A673 (cell line): ENCODE measurements around the gene DDA1. TPM values are rescaled to one million over a fixed set of nuclear protein-coding genes. Genes with fewer than 3 reads are reported as not detected.

Experiments
- BruUV-seq: library from RNA; stranded (reverse); fragments of 400-500 nt; replicated peaks from 2 replicates; lab custom pipeline; 2021; lab: Mats Ljungman, UMichigan
- CTCF ChIA-PET: fragments of 300-600 bp; sonication (Branson Sonifier 250); formaldehyde crosslinking; loops from one replicate; lab custom pipeline; 2022; ENCODE audit warnings: antibody characterized with exemption; lab: Charles Lee
- POLR2A ChIA-PET: fragments of 300-600 bp; sonication (Branson Sonifier 250); formaldehyde crosslinking; loops from one replicate; lab custom pipeline; 2022; ENCODE audit warnings: antibody characterized with exemption; ENCODE audit not compliant: low non-redundant PET; lab: Charles Lee
- DNase-seq: peaks from one replicate; pipeline ENCODE4 v3.0.0-alpha.2; 2015; ENCODE audit warnings: low spot score
- H3K27ac ChIP-seq: fragments of 200-600 bp; sonication (generic); 2 replicates; pipeline ENCODE4 v1.5.1; 2016; ENCODE audit warnings: mixed run types, low read depth, mild to moderate bottlenecking, mixed read lengths, antibody characterized with exemption, low read length; ENCODE audit not compliant: poor library complexity, severe bottlenecking
- H3K27me3 ChIP-seq: fragments of 200-600 bp; sonication (generic); replicated peaks from 2 replicates; pipeline ENCODE4 v1.6.1; 2017; ENCODE audit warnings: mixed run types, low read depth, mild to moderate bottlenecking, mixed read lengths, antibody characterized with exemption, low read length; ENCODE audit not compliant: insufficient read depth, poor library complexity
- H3K36me3 ChIP-seq: fragments of 200-600 bp; sonication (generic); 2 replicates; pipeline ENCODE4 v1.6.1; 2016; ENCODE audit warnings: mixed run types, mild to moderate bottlenecking, mixed read lengths, antibody characterized with exemption, low read length; ENCODE audit not compliant: insufficient read depth, poor library complexity, severe bottlenecking
- H3K4me1 ChIP-seq: fragments of 200-600 bp; sonication (generic); 2 replicates; pipeline ENCODE4 v1.6.1; 2017; ENCODE audit warnings: mixed run types, mild to moderate bottlenecking, mixed read lengths, antibody characterized with exemption, low read length; ENCODE audit not compliant: insufficient read depth, poor library complexity, severe bottlenecking
- H3K4me3 ChIP-seq: fragments of 200-600 bp; sonication (generic); 2 replicates; pipeline ENCODE4 v1.5.1; 2016; ENCODE audit warnings: low read depth, mixed run types, mild to moderate bottlenecking, mixed read lengths, low read length; ENCODE audit not compliant: poor library complexity, severe bottlenecking
- H3K9me3 ChIP-seq: fragments of 200-600 bp; sonication (generic); 2 replicates; pipeline ENCODE4 v1.6.1; 2016; ENCODE audit warnings: mixed run types, low read depth, mild to moderate bottlenecking, mixed read lengths, antibody characterized with exemption, low read length; ENCODE audit not compliant: poor library complexity, severe bottlenecking
- EZH2 ChIP-seq: fragments of 200-600 bp; sonication (generic); IDR thresholded peaks from 2 replicates; pipeline ENCODE4 v1.6.1; 2017; ENCODE audit warnings: borderline replicate concordance, low read depth, mild to moderate bottlenecking, mixed read lengths, antibody characterized with exemption, low read length; ENCODE audit not compliant: poor library complexity, severe bottlenecking
- intact Hi-C: fragments of 100-400 bp; cut with micrococcal nuclease; formaldehyde crosslinking; loops from one replicate; pipeline ENCODE4 v1.10.0; 2022; ENCODE audit not compliant: unreplicated experiment
- total RNA-seq: library from RNA; stranded (reverse); gene quantifications from 2 replicates; pipeline ENCODE4 v1.2.3, GENCODE V29; 2021
- TF ChIP-seq, protein P1 (sequence below): fragments of 300-800, 200-600 bp; sonication (generic); conservative IDR thresholded peaks from 2 replicates; pipeline ENCODE4 v1.5.1; 2017; ENCODE audit warnings: low read depth, mild to moderate bottlenecking, antibody characterized with exemption, low read length, moderate library complexity, mixed read lengths

Gene DDA1
- total RNA-seq, 1 experiment from 2014 or later, result 68.5 TPM

DNA sequence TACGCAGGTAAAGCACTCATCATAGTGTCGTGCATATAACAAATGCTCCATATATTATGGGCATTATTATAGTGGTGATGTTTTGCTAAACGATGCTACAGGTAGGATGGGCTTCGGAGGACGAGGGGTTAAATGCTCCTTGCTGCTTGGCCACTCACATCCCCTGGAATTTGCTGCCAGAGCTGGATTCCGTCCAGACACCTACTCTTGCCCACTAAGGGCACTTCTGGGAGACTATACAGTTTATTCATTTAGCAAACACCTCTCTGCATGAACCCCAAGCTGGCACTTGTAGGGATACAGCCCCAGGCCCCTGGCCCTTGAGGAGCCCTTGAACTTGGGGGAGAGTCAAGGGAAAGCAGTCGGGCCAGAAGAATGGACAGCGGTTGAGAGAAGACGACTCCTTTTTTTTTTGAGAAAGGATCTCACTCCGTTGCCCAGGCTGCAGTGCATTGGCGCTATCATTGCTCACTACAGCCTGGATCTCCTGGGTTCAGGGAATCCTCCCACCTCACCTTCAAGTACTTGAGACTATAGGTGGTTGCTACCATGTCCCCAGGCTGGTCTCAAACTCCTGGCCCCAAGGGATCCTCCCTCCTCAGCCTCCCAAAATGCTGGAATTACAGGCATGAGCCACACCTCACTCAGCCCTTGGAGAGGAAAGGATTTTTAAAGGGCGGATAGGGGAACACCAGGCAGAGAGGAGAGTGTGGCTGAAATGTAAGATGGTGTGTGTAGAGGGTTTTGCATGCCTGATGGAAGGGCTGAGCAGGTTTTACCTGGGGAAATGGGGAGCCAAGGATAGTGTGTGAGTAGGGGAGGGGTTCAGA, 4.8 kb upstream of the DDA1 start:
- ChIA-PET POLR2A (interaction anchor here (0.6 kb wide), 2 partner anchors 37 to 562 kb away, joined by 6 to 21 read pairs; partner anchors contain the start of gene BABAM1), CTCF (no interaction called here)
- intact Hi-C loops, result no loop called here

DNA sequence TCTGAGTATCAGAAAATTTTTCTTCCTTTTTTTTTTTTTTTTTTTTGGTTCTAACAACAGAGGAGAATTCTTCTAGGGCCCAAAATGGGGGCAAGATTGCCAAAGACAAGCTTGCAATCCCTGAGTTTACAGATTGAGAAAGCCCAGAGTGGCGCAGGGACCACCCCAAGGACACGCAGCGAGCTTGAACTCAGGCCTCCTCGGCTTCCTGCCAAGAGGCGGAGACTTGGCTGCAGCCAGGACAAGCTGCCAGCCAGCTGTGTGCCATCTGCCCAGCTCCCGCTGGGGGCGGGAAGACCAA, 4.2 kb upstream of the DDA1 start:
- POLR2A ChIA-PET, result interaction anchor here (0.6 kb wide), 1 partner anchor 38 kb away, joined by 21 read pairs; the partner anchor contains the start of gene BABAM1
- Histone ChIP-seq H3K4me1 (peaks cover 19% of the 10 kb centered on the region), H3K4me3 (peak overlapping the region; percentile 70), H3K36me3 (no peaks in the 10 kb centered on the region), H3K27me3 (no peaks in the 10 kb centered on the region), H3K27ac (peak overlapping the region; percentile 42), H3K9me3 (no peaks in the 10 kb centered on the region)
- BruUV-seq, result no TSS peak
- TF ChIP-seq, protein P1, sequence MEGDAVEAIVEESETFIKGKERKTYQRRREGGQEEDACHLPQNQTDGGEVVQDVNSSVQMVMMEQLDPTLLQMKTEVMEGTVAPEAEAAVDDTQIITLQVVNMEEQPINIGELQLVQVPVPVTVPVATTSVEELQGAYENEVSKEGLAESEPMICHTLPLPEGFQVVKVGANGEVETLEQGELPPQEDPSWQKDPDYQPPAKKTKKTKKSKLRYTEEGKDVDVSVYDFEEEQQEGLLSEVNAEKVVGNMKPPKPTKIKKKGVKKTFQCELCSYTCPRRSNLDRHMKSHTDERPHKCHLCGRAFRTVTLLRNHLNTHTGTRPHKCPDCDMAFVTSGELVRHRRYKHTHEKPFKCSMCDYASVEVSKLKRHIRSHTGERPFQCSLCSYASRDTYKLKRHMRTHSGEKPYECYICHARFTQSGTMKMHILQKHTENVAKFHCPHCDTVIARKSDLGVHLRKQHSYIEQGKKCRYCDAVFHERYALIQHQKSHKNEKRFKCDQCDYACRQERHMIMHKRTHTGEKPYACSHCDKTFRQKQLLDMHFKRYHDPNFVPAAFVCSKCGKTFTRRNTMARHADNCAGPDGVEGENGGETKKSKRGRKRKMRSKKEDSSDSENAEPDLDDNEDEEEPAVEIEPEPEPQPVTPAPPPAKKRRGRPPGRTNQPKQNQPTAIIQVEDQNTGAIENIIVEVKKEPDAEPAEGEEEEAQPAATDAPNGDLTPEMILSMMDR, result no peak
- TF ChIP-seq EZH2, result no peak
- CTCF ChIA-PET, result no interaction called here
- DNase-seq, result no peak
- intact Hi-C loops, result no loop called here

More for the DNA sequence above, 4.8 kb upstream of the DDA1 start:
- H3K27me3 ChIP-seq, result no peaks in the 10 kb centered on the region
- H3K4me1 ChIP-seq, result peaks cover 19% of the 10 kb centered on the region
- no TSS peak for BruUV-seq
- H3K4me3 ChIP-seq, result peak overlapping the region; percentile 70
- H3K36me3 ChIP-seq, result no peaks in the 10 kb centered on the region
- no peak for DNase-seq
- peak overlapping the region; percentile 42 for H3K27ac ChIP-seq
- TF ChIP-seq, protein P1, result no peak
- TF ChIP-seq EZH2, result no peak
- no peaks in the 10 kb centered on the region for H3K9me3 ChIP-seq

DNA sequence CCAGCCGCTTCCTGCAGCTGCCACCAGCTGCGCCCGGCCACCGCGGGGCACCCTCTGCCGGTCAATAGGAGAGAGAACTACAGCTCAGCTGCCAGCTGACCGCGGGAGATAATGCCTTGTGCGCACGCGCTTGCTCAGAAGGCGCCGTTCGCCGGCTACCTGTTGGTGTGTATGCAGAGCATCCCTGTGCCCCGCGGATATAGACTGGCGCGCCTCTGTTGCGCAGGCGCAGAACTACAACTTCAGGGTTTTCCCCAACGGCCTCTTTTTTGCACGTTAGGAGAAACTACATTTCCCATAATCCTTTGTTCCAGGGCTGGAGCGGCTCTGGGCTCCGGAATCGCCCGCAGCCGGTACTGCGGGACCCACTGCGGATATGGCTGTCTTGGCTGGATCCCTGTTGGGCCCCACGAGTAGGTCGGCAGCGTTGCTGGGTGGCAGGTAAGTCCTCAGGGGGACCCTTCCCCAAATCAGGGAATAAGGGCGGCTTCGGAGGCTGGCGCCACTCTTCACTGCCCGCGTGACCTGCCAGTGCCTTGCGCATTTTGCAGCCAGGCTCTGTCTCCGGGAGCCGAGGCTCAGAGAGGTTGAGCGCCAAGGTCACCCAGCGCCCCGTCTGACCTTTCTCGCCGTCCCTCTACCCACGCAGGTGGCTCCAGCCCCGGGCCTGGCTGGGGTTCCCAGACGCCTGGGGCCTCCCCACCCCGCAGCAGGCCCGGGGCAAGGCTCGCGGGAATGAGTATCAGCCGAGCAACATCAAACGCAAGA, 3.7 kb upstream of the DDA1 start, which contains the start of gene MRPL34:
Gene MRPL34 (plus strand): TSS at position 356 of the 768 bp plus-strand sequence. CDS start 21 bp downstream, at position 377.
- Histone ChIP-seq H3K4me3 (peak within 1 kb of the TSS; percentile 70), H3K9me3 (no peaks in the 10 kb centered on the region), H3K27ac (peak within 1 kb of the TSS; percentile 85), H3K27me3 (no peaks in the 10 kb centered on the region), H3K4me1 (peaks cover 19% of the 10 kb centered on the region), H3K36me3 (no peaks in the 10 kb centered on the region)
- no TSS peak for BruUV-seq
- TF ChIP-seq EZH2, result no peak
- TF ChIP-seq, protein P1, result peak; percentile 76
- intact Hi-C loops, result no loop called here
- ChIA-PET CTCF (interaction anchor here (0.6 to 0.7 kb wide), 2 partner anchors 13 to 38 kb away, joined by 3 to 4 read pairs; no protein-coding TSS in a partner anchor), POLR2A (interaction anchor here (0.5 to 0.6 kb wide), 2 partner anchors 32 to 39 kb away, joined by 21 to 24 read pairs; partner anchors contain the start of gene BABAM1)
- DNase-seq, result peak; percentile 99
